HUDEP-2 (cell line): Measurements from ENCODE around the gene TEPSIN.

Source experiments
- DNase-seq, 76 experiments: peaks; one replicate each; lab custom pipeline; 2025; ENCODE audit not compliant: unreplicated experiment in 76 of 76; lab: John Stamatoyannopoulos, UW

Gene TEPSIN

GRCh38 chr17:81222906-81223761, 15.7 kb downstream of the TEPSIN start, which contains the start of gene CEP131:
TSS of gene CEP131 (minus strand) at chr17:81222965. CDS start at chr17:81220056, 2,909 bp downstream.
- peak; percentile 43 to 100 (median 98) for DNase-seq

GRCh38 chr17:81222620-81222905, 16.3 kb downstream of the TEPSIN start:
- no peak for DNase-seq

- DNase-seq: no peak
Measured at GRCh38 chr17:81221842-81222619, 16.8 kb downstream of the TEPSIN start.

GRCh38 chr17:81221371-81221841, 17.4 kb downstream of the TEPSIN start:
- DNase-seq: no peak

- no peak for DNase-seq
Measured at GRCh38 chr17:81219476-81220180, 19.2 kb downstream of the TEPSIN start.

- DNase-seq: no peak
Measured at GRCh38 chr17:81218991-81219390, 19.9 kb downstream of the TEPSIN start.

GRCh38 chr17:81218459-81218858, 20.4 kb downstream of the TEPSIN start:
- no peak for DNase-seq

- no peak for DNase-seq
Measured at GRCh38 chr17:81217491-81217890, 21.4 kb downstream of the TEPSIN start.

- DNase-seq: no peak
Measured at GRCh38 chr17:81213978-81214377, 24.9 kb downstream of the TEPSIN start.

GRCh38 chr17:81212365-81212764, 26.5 kb downstream of the TEPSIN start:
- DNase-seq: no peak

GRCh38 chr17:81210868-81211267, 28.0 kb downstream of the TEPSIN start:
- peak in 1 of 76 experiments; percentile 2 for DNase-seq

- DNase-seq: no peak
Measured at GRCh38 chr17:81210466-81210865, 28.4 kb downstream of the TEPSIN start.

GRCh38 chr17:81209141-81209540, 29.7 kb downstream of the TEPSIN start:
- no peak for DNase-seq

GRCh38 chr17:81208651-81209050, 30.2 kb downstream of the TEPSIN start:
- no peak for DNase-seq

GRCh38 chr17:81207610-81208581, 31.0 kb downstream of the TEPSIN start:
- DNase-seq: peak in 22 of 76 experiments; percentile 3 to 32 (median 13)

GRCh38 chr17:81206657-81207056, 32.2 kb downstream of the TEPSIN start:
- no peak for DNase-seq

- DNase-seq: no peak
Measured at GRCh38 chr17:81206166-81206565, 32.7 kb downstream of the TEPSIN start.

GRCh38 chr17:81204578-81204977, 34.3 kb downstream of the TEPSIN start:
- DNase-seq: no peak

- DNase-seq: no peak
Measured at GRCh38 chr17:81203136-81203535, 35.7 kb downstream of the TEPSIN start.

GRCh38 chr17:81202318-81202717, 36.5 kb downstream of the TEPSIN start:
- no peak for DNase-seq
